HEK293 (cell line): Measurements from ENCODE around the gene USP5.

Source experiments
- ZBTB20 ChIP-seq: fragments of 450-650 bp; formaldehyde crosslinking; IDR thresholded peaks from 2 replicates; pipeline ENCODE4 v1.5.1; 2016; ENCODE audit warnings: missing biosample characterization, missing genetic modification characterization
- ZFP3 ChIP-seq: fragments of 450-650 bp; formaldehyde crosslinking; IDR thresholded peaks from 2 replicates; pipeline ENCODE4 v1.5.1; 2016; ENCODE audit warnings: low read depth, missing biosample characterization, missing genetic modification characterization
- ZNF10 ChIP-seq: fragments of 450-650 bp; formaldehyde crosslinking; IDR thresholded peaks from 2 replicates; pipeline ENCODE4 v1.5.1; 2017; ENCODE audit warnings: missing biosample characterization, missing genetic modification characterization
- ZNF121 ChIP-seq: fragments of 450-650 bp; formaldehyde crosslinking; IDR thresholded peaks from 2 replicates; pipeline ENCODE4 v1.5.1; 2016; ENCODE audit warnings: missing biosample characterization, missing genetic modification characterization
- ZNF416 ChIP-seq: fragments of 450-650 bp; formaldehyde crosslinking; IDR thresholded peaks from 2 replicates; pipeline ENCODE4 v1.5.1; 2016; ENCODE audit warnings: missing biosample characterization, missing genetic modification characterization
- ZNF423 ChIP-seq: fragments of 450-650 bp; formaldehyde crosslinking; IDR thresholded peaks from 2 replicates; pipeline ENCODE4 v1.5.1; 2016; ENCODE audit warnings: missing biosample characterization, missing genetic modification characterization
- ZNF530 ChIP-seq: fragments of 450-650 bp; formaldehyde crosslinking; IDR thresholded peaks from 2 replicates; pipeline ENCODE4 v1.5.1; 2016; ENCODE audit warnings: low read depth, missing biosample characterization, missing genetic modification characterization
- ZNF558 ChIP-seq: fragments of 450-650 bp; formaldehyde crosslinking; IDR thresholded peaks from 2 replicates; pipeline ENCODE4 v1.5.1; 2016; ENCODE audit warnings: missing biosample characterization, missing genetic modification characterization
- TF ChIP-seq, protein P1 (sequence below): fragments of 450-650 bp; formaldehyde crosslinking; IDR thresholded peaks from 2 replicates; pipeline ENCODE4 v1.5.1; 2016; ENCODE audit warnings: missing biosample characterization, missing genetic modification characterization
- TF ChIP-seq, protein P2 (sequence below): fragments of 450-650 bp; formaldehyde crosslinking; IDR thresholded peaks from 2 replicates; pipeline ENCODE4 v1.5.1; 2016; ENCODE audit warnings: missing biosample characterization, missing genetic modification characterization, borderline replicate concordance
- TF ChIP-seq, protein P3 (sequence below): fragments of 450-650 bp; formaldehyde crosslinking; conservative IDR thresholded peaks from 2 replicates; pipeline ENCODE4 v1.5.1; 2016; ENCODE audit warnings: low read depth, missing biosample characterization, missing genetic modification characterization

DNA sequence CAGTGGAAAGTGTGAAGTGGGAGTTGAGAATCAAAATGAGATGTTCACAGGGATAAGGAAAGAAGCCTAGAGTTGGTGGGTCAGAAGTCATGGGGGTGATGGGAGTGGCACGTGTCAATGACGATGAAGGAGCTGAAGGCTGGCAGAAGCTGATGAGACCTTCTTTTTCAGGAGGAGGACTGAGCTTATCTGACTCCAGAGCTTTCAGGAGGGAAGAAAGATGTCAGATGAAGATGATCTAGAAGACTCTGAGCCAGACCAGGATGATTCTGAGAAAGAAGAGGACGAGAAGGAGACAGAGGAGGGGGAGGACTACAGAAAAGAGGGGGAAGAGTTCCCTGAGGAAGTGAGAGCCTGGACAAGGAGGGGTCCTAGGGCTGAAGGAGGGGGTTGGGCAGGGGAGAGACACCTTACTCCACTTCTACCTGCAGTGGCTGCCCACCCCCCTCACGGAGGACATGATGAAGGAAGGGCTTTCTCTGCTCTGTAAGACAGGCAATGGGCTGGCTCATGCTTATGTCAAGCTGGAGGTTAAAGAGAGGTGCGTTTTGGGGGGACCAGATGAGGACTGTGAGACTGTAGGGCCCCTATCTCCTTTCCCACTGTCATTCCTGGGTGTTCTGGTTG, 53.6 kb downstream of the USP5 start:
- TF ChIP-seq, protein P1, sequence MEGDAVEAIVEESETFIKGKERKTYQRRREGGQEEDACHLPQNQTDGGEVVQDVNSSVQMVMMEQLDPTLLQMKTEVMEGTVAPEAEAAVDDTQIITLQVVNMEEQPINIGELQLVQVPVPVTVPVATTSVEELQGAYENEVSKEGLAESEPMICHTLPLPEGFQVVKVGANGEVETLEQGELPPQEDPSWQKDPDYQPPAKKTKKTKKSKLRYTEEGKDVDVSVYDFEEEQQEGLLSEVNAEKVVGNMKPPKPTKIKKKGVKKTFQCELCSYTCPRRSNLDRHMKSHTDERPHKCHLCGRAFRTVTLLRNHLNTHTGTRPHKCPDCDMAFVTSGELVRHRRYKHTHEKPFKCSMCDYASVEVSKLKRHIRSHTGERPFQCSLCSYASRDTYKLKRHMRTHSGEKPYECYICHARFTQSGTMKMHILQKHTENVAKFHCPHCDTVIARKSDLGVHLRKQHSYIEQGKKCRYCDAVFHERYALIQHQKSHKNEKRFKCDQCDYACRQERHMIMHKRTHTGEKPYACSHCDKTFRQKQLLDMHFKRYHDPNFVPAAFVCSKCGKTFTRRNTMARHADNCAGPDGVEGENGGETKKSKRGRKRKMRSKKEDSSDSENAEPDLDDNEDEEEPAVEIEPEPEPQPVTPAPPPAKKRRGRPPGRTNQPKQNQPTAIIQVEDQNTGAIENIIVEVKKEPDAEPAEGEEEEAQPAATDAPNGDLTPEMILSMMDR (tag by site-specific recombination), result no peak
- TF ChIP-seq ZNF530 (tag by site-specific recombination) (no peak), ZNF423 (no peak), ZNF416 (no peak), ZBTB20 (no peak), ZNF121 (tag by site-specific recombination) (no peak), ZFP3 (no peak), ZNF558 (tag by site-specific recombination) (no peak), ZNF10 (tag by site-specific recombination) (no peak)
- TF ChIP-seq, protein P2, sequence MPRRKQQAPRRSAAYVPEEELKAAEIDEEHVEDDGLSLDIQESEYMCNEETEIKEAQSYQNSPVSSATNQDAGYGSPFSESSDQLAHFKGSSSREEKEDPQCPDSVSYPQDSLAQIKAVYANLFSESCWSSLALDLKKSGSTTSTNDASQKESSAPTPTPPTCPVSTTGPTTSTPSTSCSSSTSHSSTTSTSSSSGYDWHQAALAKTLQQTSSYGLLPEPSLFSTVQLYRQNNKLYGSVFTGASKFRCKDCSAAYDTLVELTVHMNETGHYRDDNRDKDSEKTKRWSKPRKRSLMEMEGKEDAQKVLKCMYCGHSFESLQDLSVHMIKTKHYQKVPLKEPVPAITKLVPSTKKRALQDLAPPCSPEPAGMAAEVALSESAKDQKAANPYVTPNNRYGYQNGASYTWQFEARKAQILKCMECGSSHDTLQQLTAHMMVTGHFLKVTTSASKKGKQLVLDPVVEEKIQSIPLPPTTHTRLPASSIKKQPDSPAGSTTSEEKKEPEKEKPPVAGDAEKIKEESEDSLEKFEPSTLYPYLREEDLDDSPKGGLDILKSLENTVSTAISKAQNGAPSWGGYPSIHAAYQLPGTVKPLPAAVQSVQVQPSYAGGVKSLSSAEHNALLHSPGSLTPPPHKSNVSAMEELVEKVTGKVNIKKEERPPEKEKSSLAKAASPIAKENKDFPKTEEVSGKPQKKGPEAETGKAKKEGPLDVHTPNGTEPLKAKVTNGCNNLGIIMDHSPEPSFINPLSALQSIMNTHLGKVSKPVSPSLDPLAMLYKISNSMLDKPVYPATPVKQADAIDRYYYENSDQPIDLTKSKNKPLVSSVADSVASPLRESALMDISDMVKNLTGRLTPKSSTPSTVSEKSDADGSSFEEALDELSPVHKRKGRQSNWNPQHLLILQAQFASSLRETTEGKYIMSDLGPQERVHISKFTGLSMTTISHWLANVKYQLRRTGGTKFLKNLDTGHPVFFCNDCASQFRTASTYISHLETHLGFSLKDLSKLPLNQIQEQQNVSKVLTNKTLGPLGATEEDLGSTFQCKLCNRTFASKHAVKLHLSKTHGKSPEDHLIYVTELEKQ (tag by site-specific recombination), result no peak
- TF ChIP-seq, protein P3, sequence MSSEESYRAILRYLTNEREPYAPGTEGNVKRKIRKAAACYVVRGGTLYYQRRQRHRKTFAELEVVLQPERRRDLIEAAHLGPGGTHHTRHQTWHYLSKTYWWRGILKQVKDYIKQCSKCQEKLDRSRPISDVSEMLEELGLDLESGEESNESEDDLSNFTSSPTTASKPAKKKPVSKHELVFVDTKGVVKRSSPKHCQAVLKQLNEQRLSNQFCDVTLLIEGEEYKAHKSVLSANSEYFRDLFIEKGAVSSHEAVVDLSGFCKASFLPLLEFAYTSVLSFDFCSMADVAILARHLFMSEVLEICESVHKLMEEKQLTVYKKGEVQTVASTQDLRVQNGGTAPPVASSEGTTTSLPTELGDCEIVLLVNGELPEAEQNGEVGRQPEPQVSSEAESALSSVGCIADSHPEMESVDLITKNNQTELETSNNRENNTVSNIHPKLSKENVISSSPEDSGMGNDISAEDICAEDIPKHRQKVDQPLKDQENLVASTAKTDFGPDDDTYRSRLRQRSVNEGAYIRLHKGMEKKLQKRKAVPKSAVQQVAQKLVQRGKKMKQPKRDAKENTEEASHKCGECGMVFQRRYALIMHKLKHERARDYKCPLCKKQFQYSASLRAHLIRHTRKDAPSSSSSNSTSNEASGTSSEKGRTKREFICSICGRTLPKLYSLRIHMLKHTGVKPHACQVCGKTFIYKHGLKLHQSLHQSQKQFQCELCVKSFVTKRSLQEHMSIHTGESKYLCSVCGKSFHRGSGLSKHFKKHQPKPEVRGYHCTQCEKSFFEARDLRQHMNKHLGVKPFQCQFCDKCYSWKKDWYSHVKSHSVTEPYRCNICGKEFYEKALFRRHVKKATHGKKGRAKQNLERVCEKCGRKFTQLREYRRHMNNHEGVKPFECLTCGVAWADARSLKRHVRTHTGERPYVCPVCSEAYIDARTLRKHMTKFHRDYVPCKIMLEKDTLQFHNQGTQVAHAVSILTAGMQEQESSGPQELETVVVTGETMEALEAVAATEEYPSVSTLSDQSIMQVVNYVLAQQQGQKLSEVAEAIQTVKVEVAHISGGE, result no peak
